Tibial artery (tissue), 4 donors: ENCODE measurements around the gene NR4A3.

ENCODE experiments used
- DNase-seq, 2 donors: peaks; one replicate each; pipeline ENCODE4 v3.0.0-alpha.2; 2019
- H3K27ac ChIP-seq, 2 donors: fragments of 200-600 bp; sonication (generic) in 1 of 2; 1 replicate in 1 of 2; 2 replicates in 1 of 2; pipeline ENCODE4 v1.5.1; 2018 to 2019; ENCODE audit warnings: mild to moderate bottlenecking in 1 of 2
- H3K27me3 ChIP-seq, 2 donors: fragments of 200-600 bp; sonication (generic) in 1 of 2; one replicate each; pipeline versions ENCODE4 v1.5.1 to v1.6.0; 2016 to 2019
- H3K36me3 ChIP-seq, 3 donors: fragments of 200-600 bp; sonication (generic) in 2 of 3; one replicate each; pipeline ENCODE4 v1.5.1; 2016 to 2019; ENCODE audit warnings: mild to moderate bottlenecking in 2 of 3
- H3K4me1 ChIP-seq, 4 donors: fragments of 200-600 bp; sonication (generic) in 2 of 4; 1 replicate in 3 of 4; 2 replicates in 1 of 4; pipeline ENCODE4 v1.5.1; 2016 to 2019
- H3K4me3 ChIP-seq, 2 donors: fragments of 200-600 bp; sonication (generic) in 1 of 2; 1 replicate in 1 of 2; 2 replicates in 1 of 2; pipeline ENCODE4 v1.5.1; 2018 to 2019; ENCODE audit warnings: mild to moderate bottlenecking in 2 of 2
- H3K9me3 ChIP-seq, 3 donors: fragments of 200-600 bp; sonication (generic) in 1 of 3; one replicate each; pipeline ENCODE4 v1.5.1; 2016 to 2019
- CTCF ChIP-seq, 2 experiments: fragments of 200-600 bp in 1 of 2; fragments of 450-650 bp in 1 of 2; IDR thresholded peaks; one replicate each; pipeline ENCODE4 v1.5.1; 2017 to 2019; ENCODE audit warnings: antibody characterized with exemption in 2 of 2, mild to moderate bottlenecking in 1 of 2, moderate library complexity in 1 of 2
- intact Hi-C: fragments of 100-400 bp; cut with DNase I; formaldehyde crosslinking; loops from one replicate; pipeline ENCODE4 v1.15.0; 2023; ENCODE audit warnings: low total_unique reads

The NR4A3 gene

GRCh38 chr9:99814359-99814758 lies 7.3 kb upstream of the NR4A3 start:
- H3K9me3 ChIP-seq: no peaks in the 10 kb centered on the region
- no peak for DNase-seq
- peaks cover 0 to 10% (median 8%) of the 10 kb centered on the region in 4 donors for H3K4me1 ChIP-seq
- H3K27ac ChIP-seq: no peak overlapping the region
- H3K27me3 ChIP-seq: no peaks in the 10 kb centered on the region
- TF ChIP-seq CTCF (IDR thresholded peaks at IDR 0.05): no peak
- no peak overlapping the region for H3K4me3 ChIP-seq
- H3K36me3 ChIP-seq: no peaks in the 10 kb centered on the region
- intact Hi-C loops: loop anchor here (10.0 kb wide), 1 partner anchor 450 kb away; no protein-coding TSS in a partner anchor

GRCh38 chr9:99816392-99816791 lies 5.3 kb upstream of the NR4A3 start:
- intact Hi-C loops: loop anchor here (5.0 to 10.0 kb wide), 2 partner anchors 452 to 611 kb away; partner anchors contain the start of gene MSANTD3
- Histone ChIP-seq H3K4me3 (no peak overlapping the region), H3K36me3 (no peaks in the 10 kb centered on the region), H3K9me3 (no peaks in the 10 kb centered on the region), H3K4me1 (peaks cover 0 to 10% (median 8%) of the 10 kb centered on the region in 4 donors), H3K27ac (no peak overlapping the region), H3K27me3 (no peaks in the 10 kb centered on the region)
- no peak for TF ChIP-seq CTCF (IDR thresholded peaks at IDR 0.05)
- DNase-seq: no peak

GRCh38 chr9:99818500-99818899 lies 3.2 kb upstream of the NR4A3 start:
- Histone ChIP-seq H3K4me1 (peaks cover 0 to 19% (median 8%) of the 10 kb centered on the region in 4 donors), H3K4me3 (peak overlapping the region; percentile 87 to 91), H3K36me3 (no peaks in the 10 kb centered on the region), H3K9me3 (no peaks in the 10 kb centered on the region), H3K27me3 (no peaks in the 10 kb centered on the region), H3K27ac (peak overlapping the region; percentile 97 to 99)
- no peak for TF ChIP-seq CTCF (IDR thresholded peaks at IDR 0.05)
- intact Hi-C loops: loop anchor here (5.0 to 10.0 kb wide), 2 partner anchors 454 to 609 kb away; partner anchors contain the start of gene MSANTD3
- no peak for DNase-seq

- H3K36me3 ChIP-seq: no peaks in the 10 kb centered on the region
- no peaks in the 10 kb centered on the region for H3K9me3 ChIP-seq
- DNase-seq: peak; percentile 89 to 97
- intact Hi-C loops: loop anchor here (5.0 to 10.0 kb wide), 2 partner anchors 454 to 608 kb away; partner anchors contain the start of gene MSANTD3
- H3K4me1 ChIP-seq: peaks cover 0 to 25% (median 10%) of the 10 kb centered on the region in 4 donors
- peak overlapping the region; percentile 97 to 99 for H3K27ac ChIP-seq
- peak overlapping the region; percentile 87 to 91 for H3K4me3 ChIP-seq
- TF ChIP-seq CTCF (IDR thresholded peaks at IDR 0.05): no peak
- H3K27me3 ChIP-seq: no peaks in the 10 kb centered on the region
Observed at GRCh38 chr9:99819123-99819855, 2.4 kb upstream of the NR4A3 start.

- Histone ChIP-seq H3K4me1 (peaks cover 0 to 31% (median 14%) of the 10 kb centered on the region in 4 donors), H3K27me3 (no peaks in the 10 kb centered on the region), H3K27ac (peak overlapping the region; percentile 99), H3K9me3 (no peaks in the 10 kb centered on the region), H3K4me3 (peak overlapping the region; percentile 87 to 91), H3K36me3 (no peaks in the 10 kb centered on the region)
- peak; percentile 94 to 98 for DNase-seq
- TF ChIP-seq CTCF (IDR thresholded peaks at IDR 0.05): no peak
- intact Hi-C loops: loop anchor here (5.0 to 10.0 kb wide), 4 partner anchors 85 to 607 kb away; partner anchors contain the start of genes MSANTD3 and STX17
Observed at GRCh38 chr9:99819856-99820684, 1.6 kb upstream of the NR4A3 start.
